ENCODE results near the gene PDGFD.

PDGFD gene

GRCh38 chr11:103959279-103959942 lies 204.5 kb downstream of the PDGFD start:
- H3K27ac ChIP-seq (ENCODE audit: low read length), result no peak overlapping the region
- no peak overlapping the region for H3K9ac ChIP-seq (ENCODE audit: low read depth, low read length)
- ATAC-seq (ENCODE audit: insufficient read depth, low read depth) (no peak), DNase-seq (no peak)
- no peaks in the 10 kb centered on the region for H3K79me2 ChIP-seq (ENCODE audit: insufficient read depth, low read length)
- peaks cover 6% of the 10 kb centered on the region for H3K4me1 ChIP-seq (ENCODE audit: insufficient read depth, low read length)
- H3K4me2 ChIP-seq (ENCODE audit: insufficient read depth, low read length), result no peak overlapping the region
- no peaks in the 10 kb centered on the region for H3K36me3 ChIP-seq (ENCODE audit: insufficient read depth, low read length)
- H3K27me3 ChIP-seq (ENCODE audit: insufficient read depth, low read length, poor library complexity), result no peaks in the 10 kb centered on the region
- no peak overlapping the region for H2AFZ ChIP-seq (ENCODE audit: low read depth, low read length)
- no peaks in the 10 kb centered on the region for H4K20me1 ChIP-seq (ENCODE audit: insufficient read depth, low read length)
- TF ChIP-seq EZH2 (IDR thresholded peaks at IDR 0.05; ENCODE audit: borderline replicate concordance, low read depth, low read length, severe bottlenecking), result no peak
- TF ChIP-seq, protein P1, sequence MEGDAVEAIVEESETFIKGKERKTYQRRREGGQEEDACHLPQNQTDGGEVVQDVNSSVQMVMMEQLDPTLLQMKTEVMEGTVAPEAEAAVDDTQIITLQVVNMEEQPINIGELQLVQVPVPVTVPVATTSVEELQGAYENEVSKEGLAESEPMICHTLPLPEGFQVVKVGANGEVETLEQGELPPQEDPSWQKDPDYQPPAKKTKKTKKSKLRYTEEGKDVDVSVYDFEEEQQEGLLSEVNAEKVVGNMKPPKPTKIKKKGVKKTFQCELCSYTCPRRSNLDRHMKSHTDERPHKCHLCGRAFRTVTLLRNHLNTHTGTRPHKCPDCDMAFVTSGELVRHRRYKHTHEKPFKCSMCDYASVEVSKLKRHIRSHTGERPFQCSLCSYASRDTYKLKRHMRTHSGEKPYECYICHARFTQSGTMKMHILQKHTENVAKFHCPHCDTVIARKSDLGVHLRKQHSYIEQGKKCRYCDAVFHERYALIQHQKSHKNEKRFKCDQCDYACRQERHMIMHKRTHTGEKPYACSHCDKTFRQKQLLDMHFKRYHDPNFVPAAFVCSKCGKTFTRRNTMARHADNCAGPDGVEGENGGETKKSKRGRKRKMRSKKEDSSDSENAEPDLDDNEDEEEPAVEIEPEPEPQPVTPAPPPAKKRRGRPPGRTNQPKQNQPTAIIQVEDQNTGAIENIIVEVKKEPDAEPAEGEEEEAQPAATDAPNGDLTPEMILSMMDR (IDR thresholded peaks at IDR 0.05; ENCODE audit: borderline replicate concordance, extremely low read depth, low read length, poor library complexity, severe bottlenecking), result no peak
- H3K4me3 ChIP-seq (ENCODE audit: low read depth in 1 of 2, low read length in 2 of 2), result no peak overlapping the region
- H3K9me3 ChIP-seq (ENCODE audit: insufficient read depth, low read length, severe bottlenecking), result no peaks in the 10 kb centered on the region

- H4K20me1 ChIP-seq (ENCODE audit: insufficient read depth, low read length), result no peaks in the 10 kb centered on the region
- H3K27me3 ChIP-seq (ENCODE audit: insufficient read depth, low read length, poor library complexity), result no peaks in the 10 kb centered on the region
- H3K9me3 ChIP-seq (ENCODE audit: insufficient read depth, low read length, severe bottlenecking), result no peaks in the 10 kb centered on the region
- H3K36me3 ChIP-seq (ENCODE audit: insufficient read depth, low read length), result no peaks in the 10 kb centered on the region
- H3K4me1 ChIP-seq (ENCODE audit: insufficient read depth, low read length), result peaks cover 6% of the 10 kb centered on the region
- no peak overlapping the region for H2AFZ ChIP-seq (ENCODE audit: low read depth, low read length)
- H3K27ac ChIP-seq (ENCODE audit: low read length), result no peak overlapping the region
- no peak overlapping the region for H3K4me3 ChIP-seq (ENCODE audit: low read depth in 1 of 2, low read length in 2 of 2)
- TF ChIP-seq, protein P1 (IDR thresholded peaks at IDR 0.05; ENCODE audit: borderline replicate concordance, extremely low read depth, low read length, poor library complexity, severe bottlenecking), result no peak
- TF ChIP-seq EZH2 (IDR thresholded peaks at IDR 0.05; ENCODE audit: borderline replicate concordance, low read depth, low read length, severe bottlenecking), result no peak
- no peak overlapping the region for H3K4me2 ChIP-seq (ENCODE audit: insufficient read depth, low read length)
- H3K79me2 ChIP-seq (ENCODE audit: insufficient read depth, low read length), result no peaks in the 10 kb centered on the region
- DNase-seq, result no peak
- peak; percentile 55; the same call in 1 of the 3 replicates for ATAC-seq (ENCODE audit: insufficient read depth, low read depth)
- H3K9ac ChIP-seq (ENCODE audit: low read depth, low read length), result no peak overlapping the region
Measured at GRCh38 chr11:103958475-103959215, 205.3 kb downstream of the PDGFD start.

GRCh38 chr11:103953797-103954486 lies 210.0 kb downstream of the PDGFD start:
- 0 out of 2 replicates have a peak overlapping the region, but pooled peaks have one; percentile 12 for H2AFZ ChIP-seq (ENCODE audit: low read depth, low read length)
- no peak overlapping the region for H3K9ac ChIP-seq (ENCODE audit: low read depth, low read length)
- H3K4me2 ChIP-seq (ENCODE audit: insufficient read depth, low read length), result no peak overlapping the region
- H3K9me3 ChIP-seq (ENCODE audit: insufficient read depth, low read length, severe bottlenecking), result no peaks in the 10 kb centered on the region
- no peak for DNase-seq
- H3K4me3 ChIP-seq (ENCODE audit: low read depth in 1 of 2, low read length in 2 of 2), result no peak overlapping the region
- TF ChIP-seq, protein P1 (IDR thresholded peaks at IDR 0.05; ENCODE audit: borderline replicate concordance, extremely low read depth, low read length, poor library complexity, severe bottlenecking), result no peak
- no peak for TF ChIP-seq EZH2 (IDR thresholded peaks at IDR 0.05; ENCODE audit: borderline replicate concordance, low read depth, low read length, severe bottlenecking)
- no peaks in the 10 kb centered on the region for H3K27me3 ChIP-seq (ENCODE audit: insufficient read depth, low read length, poor library complexity)
- no peak for ATAC-seq (ENCODE audit: insufficient read depth, low read depth)
- no peak overlapping the region for H3K27ac ChIP-seq (ENCODE audit: low read length)
- H3K79me2 ChIP-seq (ENCODE audit: insufficient read depth, low read length), result no peaks in the 10 kb centered on the region
- no peaks in the 10 kb centered on the region for H4K20me1 ChIP-seq (ENCODE audit: insufficient read depth, low read length)
- H3K36me3 ChIP-seq (ENCODE audit: insufficient read depth, low read length), result no peaks in the 10 kb centered on the region
- peaks cover 4% of the 10 kb centered on the region; the same call in 1 of the 2 replicates for H3K4me1 ChIP-seq (ENCODE audit: insufficient read depth, low read length)
